Stimulated activated CD8-positive, alpha-beta memory T cell treated with anti-CD3 and anti-CD28 coated beads, Interleukin-2, amount 100 ng/mL, for 1 hour (primary cell): Measurements from ENCODE around the gene HIPK1.

Experiments
- DNase-seq, 2 donors: peaks; one replicate each; pipeline ENCODE4 v3.0.0-alpha.2; 2020; ENCODE audit warnings: low read depth in 2 of 2

The HIPK1 gene

DNA sequence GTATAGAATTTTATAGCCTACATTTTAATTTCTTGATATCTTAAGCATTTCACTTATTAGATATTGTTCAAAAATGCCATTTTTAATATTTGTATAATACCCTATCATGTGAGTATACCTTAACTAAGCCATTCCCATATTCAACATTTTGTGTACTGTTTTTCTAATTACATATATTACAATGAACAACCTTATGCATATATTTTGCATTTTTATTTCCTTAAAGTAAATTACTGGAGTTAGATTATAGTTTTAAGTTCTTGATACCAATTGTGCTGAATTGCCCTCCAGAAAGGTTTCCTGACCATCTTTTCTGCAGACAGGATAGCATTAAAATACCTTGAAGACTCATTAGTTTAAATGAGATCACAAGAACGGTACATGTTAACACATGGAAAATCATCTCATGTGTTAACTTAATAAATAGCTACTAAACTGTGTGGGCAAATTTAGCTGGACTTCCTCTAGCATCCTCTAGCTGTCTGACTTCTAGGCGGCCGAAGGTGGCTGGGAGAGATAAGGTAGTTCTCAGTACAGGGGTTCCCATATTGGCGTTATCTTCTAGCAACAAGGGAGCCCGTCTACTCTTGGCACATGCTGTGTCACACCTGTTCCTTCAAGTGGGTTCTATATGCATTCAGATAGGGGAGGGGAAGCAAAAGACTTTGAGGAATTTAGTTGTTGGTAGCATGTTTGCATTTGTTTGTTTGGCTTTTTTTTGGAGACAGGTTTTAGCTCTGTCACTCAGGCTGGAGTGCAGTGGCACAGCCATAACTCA lies 15.0 kb upstream of the HIPK1 start:
- no peak for DNase-seq

- no peak for DNase-seq
Observed at GRCh38 chr1:113916974-113917373, 12.2 kb upstream of the HIPK1 start.

- DNase-seq, result no peak
Observed at GRCh38 chr1:113917400-113918082, 11.6 kb upstream of the HIPK1 start.

DNA sequence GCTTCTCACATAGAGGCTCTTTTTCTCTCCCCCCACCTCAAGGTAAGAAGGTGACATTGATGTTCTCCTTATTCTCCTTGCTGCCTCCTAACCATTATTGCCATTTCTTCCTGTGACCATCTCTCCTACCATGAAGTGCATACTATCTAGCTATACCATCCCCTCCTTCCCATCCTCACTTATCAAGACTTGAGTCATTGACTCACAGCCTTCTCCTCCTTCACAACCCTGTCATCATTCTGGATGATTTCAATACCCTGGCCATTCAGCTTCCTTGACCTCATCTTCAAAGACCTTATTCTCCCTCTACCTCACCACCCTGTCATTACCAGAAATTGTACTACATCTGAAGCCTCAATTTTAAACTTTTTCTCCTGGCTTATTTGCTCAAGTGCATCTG lies 10.9 kb upstream of the HIPK1 start:
- no peak for DNase-seq

GRCh38 chr1:113922957-113923356 lies 6.2 kb upstream of the HIPK1 start:
- DNase-seq, result no peak

GRCh38 chr1:113924473-113924872 lies 4.7 kb upstream of the HIPK1 start:
- DNase-seq, result no peak

DNA sequence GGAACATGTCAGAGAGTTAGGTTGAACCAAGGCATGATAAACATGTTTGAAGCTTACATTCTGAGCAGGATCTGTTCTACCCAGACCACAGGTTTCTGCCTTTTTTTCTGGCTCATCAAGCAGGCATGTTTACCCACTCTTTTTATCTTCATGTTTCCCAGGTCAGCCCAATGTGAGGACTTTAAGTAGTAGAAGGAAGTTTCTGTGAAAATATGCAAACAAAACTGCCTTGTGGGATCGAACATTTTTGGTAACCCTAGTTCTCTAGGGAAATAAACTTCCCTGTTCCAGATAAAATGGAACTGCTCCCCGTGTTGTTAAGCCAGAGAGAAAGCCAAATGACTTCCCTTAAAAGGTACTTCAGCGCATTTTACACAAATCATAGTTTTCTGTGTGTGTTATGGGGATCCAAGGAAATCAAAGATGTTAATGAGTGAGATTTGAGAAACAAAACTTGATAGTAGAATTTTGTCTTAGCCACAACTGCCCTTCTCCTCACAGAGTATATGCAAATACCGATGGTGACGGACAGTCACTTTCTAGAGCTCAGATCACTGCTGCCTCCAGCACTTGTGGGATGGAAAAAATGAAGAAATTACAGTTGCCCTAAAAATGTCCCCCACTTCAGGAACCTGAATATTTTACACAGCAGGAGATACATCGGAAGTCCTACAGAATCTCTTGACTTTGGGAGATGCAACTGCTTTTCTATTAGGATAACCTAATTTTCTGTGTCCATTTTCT lies 765 bp upstream of the HIPK1 start:
- DNase-seq, result no peak

DNA sequence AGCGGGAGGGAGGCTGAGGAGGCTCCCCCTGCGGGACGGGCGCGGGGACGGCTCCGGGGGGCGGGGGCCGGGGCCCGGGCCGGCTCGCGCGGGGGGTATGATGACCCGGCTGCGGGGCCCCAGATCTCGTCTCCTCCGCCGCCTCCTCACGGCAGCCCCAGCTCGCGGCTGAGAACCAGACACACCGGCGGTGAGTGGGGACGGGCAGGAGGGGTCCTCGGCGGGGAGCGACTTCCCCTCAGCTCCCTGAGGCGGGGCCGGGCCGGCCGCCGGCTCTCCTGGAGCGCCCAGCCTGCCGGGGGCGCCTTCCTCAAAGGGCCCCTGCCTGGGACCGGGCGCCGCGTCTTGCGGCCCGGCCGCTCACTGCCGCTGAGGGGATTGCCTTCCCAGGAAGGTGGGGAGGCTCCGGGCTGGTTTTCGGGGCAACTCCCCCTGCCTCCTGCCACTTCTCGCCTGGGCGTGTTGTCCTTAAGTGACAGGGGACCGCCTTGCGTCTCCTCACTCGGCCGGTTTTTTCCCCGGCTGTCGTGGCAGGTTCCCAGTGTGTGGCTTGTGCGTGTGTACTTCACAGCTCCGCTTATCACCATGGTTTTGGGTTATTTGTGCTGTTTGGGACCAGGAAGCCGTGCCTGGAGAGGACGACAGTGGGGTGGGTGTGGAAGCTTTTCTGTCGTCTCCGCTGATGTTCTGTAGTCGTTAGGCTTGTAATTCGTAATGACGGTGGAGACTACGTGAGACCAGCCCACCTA lies 800 bp downstream of the HIPK1 start:
- peak; percentile 37 to 40 for DNase-seq

GRCh38 chr1:113930499-113931161 lies 1.5 kb downstream of the HIPK1 start:
- peak; percentile 46 to 56 for DNase-seq

GRCh38 chr1:113931451-113931851 lies 2.3 kb downstream of the HIPK1 start:
- DNase-seq, result no peak

DNA sequence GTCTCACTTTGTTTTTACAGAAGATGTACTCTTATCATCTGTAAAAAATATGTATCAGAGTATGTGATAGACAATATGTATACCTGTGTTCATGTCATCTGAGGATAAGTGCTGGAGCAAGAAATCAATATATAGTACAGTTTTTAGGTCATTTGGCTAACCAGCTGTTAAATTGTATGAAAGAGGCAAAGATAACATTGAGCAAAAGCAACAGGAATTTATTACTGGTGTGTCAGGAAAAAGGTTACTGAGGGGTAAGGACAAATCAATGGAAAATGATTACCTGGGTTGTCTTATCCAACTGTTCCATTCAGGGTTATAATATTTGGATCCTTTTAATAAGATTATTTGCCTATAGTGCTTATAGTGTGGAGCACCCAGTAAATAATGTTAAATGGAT lies 4.9 kb downstream of the HIPK1 start:
- DNase-seq, result no peak

- DNase-seq, result no peak
Observed at GRCh38 chr1:113934511-113935055, 5.5 kb downstream of the HIPK1 start.

GRCh38 chr1:113935176-113935575 lies 6.1 kb downstream of the HIPK1 start:
- DNase-seq, result no peak

DNA sequence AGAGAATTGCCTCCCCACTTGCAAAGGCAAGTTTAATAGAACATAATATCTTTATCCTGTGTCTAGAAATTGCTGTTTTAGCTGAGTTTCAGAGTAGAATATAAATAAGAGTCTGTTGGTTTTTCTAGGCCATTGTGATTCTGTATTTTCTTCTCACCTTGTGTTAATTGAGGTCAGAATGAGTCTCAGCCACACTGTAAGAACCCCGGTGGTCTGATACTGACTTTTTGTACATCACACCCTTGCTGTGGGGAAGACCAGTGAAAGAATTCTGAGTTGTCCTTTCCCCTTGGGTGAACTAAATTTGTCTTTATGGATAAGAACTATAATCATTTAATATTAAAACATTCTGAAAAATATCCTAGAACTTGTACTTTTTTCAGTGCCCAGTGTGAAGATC lies 6.8 kb downstream of the HIPK1 start:
- no peak for DNase-seq

DNA sequence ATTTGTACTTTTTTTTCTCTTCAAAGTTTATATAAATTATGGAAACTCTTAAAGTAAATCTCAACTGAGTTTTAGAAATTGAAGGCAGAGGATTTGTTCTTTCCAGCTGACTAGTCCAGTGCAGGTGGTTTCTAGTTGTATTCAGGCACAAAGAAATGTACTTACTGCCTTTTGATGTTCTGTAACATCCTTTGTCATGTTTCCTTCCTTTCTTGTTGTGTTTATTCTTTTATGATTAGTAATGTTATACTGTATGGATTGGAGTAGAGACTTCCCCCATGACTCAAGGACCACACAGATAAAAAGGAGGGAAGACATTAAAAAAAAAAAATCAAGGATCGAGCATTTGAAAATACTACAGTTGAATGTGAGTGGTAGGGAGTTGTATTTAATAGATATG lies 8.0 kb downstream of the HIPK1 start:
- no peak for DNase-seq

DNA sequence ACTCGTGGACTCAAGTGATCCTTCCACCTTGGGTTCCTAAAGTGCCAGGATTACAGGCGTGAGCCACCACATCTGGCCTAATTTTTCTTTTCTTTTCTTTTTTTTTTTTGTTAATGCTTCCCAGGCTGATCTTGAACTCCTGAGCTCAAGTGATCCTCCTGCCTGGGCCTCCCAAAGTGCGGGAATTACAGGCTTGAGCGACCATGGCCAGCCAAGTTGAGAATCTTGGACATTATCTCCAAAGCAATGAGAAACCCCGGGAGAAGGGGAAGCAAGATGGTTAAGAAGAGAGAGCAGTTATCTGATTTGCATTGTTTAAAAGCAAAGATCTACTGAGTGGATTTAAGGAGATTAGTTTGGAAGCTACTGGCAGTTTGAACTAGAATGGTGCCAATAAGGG lies 9.1 kb downstream of the HIPK1 start:
- DNase-seq, result no peak

DNA sequence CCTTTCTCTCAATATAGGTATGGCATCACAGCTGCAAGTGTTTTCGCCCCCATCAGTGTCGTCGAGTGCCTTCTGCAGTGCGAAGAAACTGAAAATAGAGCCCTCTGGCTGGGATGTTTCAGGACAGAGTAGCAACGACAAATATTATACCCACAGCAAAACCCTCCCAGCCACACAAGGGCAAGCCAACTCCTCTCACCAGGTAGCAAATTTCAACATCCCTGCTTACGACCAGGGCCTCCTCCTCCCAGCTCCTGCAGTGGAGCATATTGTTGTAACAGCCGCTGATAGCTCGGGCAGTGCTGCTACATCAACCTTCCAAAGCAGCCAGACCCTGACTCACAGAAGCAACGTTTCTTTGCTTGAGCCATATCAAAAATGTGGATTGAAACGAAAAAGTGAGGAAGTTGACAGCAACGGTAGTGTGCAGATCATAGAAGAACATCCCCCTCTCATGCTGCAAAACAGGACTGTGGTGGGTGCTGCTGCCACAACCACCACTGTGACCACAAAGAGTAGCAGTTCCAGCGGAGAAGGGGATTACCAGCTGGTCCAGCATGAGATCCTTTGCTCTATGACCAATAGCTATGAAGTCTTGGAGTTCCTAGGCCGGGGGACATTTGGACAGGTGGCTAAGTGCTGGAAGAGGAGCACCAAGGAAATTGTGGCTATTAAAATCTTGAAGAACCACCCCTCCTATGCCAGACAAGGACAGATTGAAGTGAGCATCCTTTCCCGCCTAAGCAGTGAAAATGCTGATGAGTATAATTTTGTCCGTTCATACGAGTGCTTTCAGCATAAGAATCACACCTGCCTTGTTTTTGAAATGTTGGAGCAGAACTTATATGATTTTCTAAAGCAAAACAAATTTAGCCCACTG lies 11.5 kb downstream of the HIPK1 start:
- DNase-seq, result peak in 1 of 2 donors; percentile 24

DNA sequence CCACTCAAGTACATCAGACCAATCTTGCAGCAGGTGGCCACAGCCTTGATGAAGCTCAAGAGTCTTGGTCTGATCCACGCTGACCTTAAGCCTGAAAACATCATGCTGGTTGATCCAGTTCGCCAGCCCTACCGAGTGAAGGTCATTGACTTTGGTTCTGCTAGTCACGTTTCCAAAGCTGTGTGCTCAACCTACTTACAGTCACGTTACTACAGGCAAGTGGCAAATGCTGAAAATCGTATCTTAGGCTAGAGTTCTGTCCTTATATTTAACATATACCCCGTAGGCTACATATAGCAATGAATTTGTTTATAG lies 12.1 kb downstream of the HIPK1 start:
- no peak for DNase-seq

DNA sequence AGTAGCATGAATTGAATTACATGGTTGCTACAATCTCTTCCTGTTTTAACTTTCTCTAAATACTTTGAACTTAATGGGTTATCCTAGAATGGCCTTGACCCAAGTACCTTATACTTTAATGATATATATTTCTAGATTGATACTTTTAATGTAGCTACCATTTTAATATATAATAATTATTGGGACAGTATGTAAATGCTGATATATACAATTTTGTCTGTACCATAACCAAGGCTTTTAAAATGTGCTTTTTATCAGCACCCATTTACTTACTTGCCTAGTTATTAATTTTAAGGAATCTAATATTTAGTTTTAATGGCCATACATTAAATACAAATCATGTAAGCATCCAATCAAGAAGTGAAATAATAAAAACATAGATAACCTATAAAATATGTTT lies 13.4 kb downstream of the HIPK1 start:
- no peak for DNase-seq

- DNase-seq, result no peak
Observed at GRCh38 chr1:113943028-113943811, 14.1 kb downstream of the HIPK1 start.
